DOHH2 (cell line): Measurements from ENCODE around the gene CPXM2.

Source experiments
- H3F3A ChIP-seq: fragments of 200-600 bp; sonication (generic), shearing (Covaris generic); 2 replicates; pipeline ENCODE4 v1.6.0; 2016; ENCODE audit warnings: antibody characterized with exemption, mild to moderate bottlenecking; ENCODE audit not compliant: control insufficient read depth, insufficient read depth
- H3K27ac ChIP-seq: fragments of 200-600 bp; sonication (generic); 2 replicates; pipeline ENCODE4 v1.5.1; 2014; ENCODE audit warnings: low read depth, mild to moderate bottlenecking, low read length, moderate library complexity
- H3K27me3 ChIP-seq: fragments of 200-600 bp; sonication (generic); 2 replicates; pipeline ENCODE4 v1.6.1; 2014; ENCODE audit warnings: mild to moderate bottlenecking, low read length, mixed read lengths; ENCODE audit not compliant: control insufficient read depth
- H3K36me3 ChIP-seq: fragments of 200-600 bp; sonication (generic); 2 replicates; pipeline ENCODE4 v1.6.1; 2014; ENCODE audit warnings: mild to moderate bottlenecking, low read length, moderate library complexity, mixed read lengths; ENCODE audit not compliant: control insufficient read depth
- H3K4me1 ChIP-seq: fragments of 200-600 bp; sonication (generic); 2 replicates; pipeline ENCODE4 v1.6.1; 2014; ENCODE audit warnings: mild to moderate bottlenecking, low read length, mixed read lengths; ENCODE audit not compliant: control insufficient read depth
- H3K4me2 ChIP-seq: fragments of 200-600 bp; sonication (generic); 2 replicates; pipeline ENCODE4 v1.6.0; 2014; ENCODE audit warnings: mild to moderate bottlenecking, low read length, moderate library complexity
- H3K4me3 ChIP-seq: fragments of 200-600 bp; sonication (generic); 2 replicates; pipeline ENCODE4 v1.5.1; 2014; ENCODE audit warnings: mild to moderate bottlenecking, low read length, mixed read lengths
- H3K79me2 ChIP-seq: fragments of 200-600 bp; sonication (generic); 2 replicates; pipeline ENCODE4 v1.6.1; 2014; ENCODE audit warnings: mild to moderate bottlenecking, low read length, mixed read lengths; ENCODE audit not compliant: control insufficient read depth
- H3K9me2 ChIP-seq: fragments of 200-600 bp; sonication (generic); replicated peaks from 2 replicates; pipeline ENCODE4 v1.6.1; 2014; ENCODE audit warnings: mild to moderate bottlenecking, low read length, mixed read lengths; ENCODE audit not compliant: control insufficient read depth
- H3K9me3 ChIP-seq: fragments of 200-600 bp; sonication (generic); 2 replicates; pipeline ENCODE4 v1.6.1; 2014; ENCODE audit warnings: antibody characterized with exemption, low read length, mixed read lengths; ENCODE audit not compliant: control insufficient read depth, insufficient read depth
- H4K20me1 ChIP-seq: fragments of 200-600 bp; sonication (generic); 2 replicates; pipeline ENCODE4 v1.6.0; 2014; ENCODE audit warnings: low read depth, mild to moderate bottlenecking, antibody characterized with exemption, low read length, moderate library complexity; ENCODE audit not compliant: control insufficient read depth, insufficient read depth
- EZH2phosphoT487 ChIP-seq: fragments of 200-600 bp; sonication (generic); IDR thresholded peaks from 2 replicates; pipeline ENCODE4 v1.6.1; 2017; ENCODE audit warnings: borderline replicate concordance, mild to moderate bottlenecking, antibody characterized with exemption, low read length, moderate library complexity, mixed read lengths
- TF ChIP-seq, protein P1 (sequence below): fragments of 200-600 bp; sonication (generic); IDR thresholded peaks from one replicate; pipeline ENCODE4 v1.5.1; 2014; ENCODE audit warnings: antibody characterized with exemption, mild to moderate bottlenecking, low read depth, low read length; ENCODE audit not compliant: poor library complexity, severe bottlenecking

CPXM2 gene

DNA sequence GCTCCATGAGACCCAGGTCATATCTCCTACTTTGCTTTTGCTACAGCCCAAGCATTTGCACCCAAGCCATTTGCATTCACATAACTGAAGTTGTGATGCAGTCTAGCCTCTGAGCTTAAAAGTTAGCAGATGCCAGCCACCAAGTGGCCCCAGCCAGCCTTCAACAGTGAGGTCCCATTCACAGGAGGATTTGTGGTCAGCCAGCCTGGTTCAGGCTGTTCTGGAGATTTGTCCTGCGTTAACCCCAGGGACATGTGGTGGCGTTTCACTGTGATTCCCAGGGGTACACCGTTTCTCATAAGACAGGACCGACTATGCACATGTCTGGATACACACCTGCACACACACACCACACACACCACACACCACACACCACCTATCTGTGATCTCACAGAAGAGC is 174.3 kb downstream of the CPXM2 start:
- no peaks in the 10 kb centered on the region for H3K36me3 ChIP-seq

DNA sequence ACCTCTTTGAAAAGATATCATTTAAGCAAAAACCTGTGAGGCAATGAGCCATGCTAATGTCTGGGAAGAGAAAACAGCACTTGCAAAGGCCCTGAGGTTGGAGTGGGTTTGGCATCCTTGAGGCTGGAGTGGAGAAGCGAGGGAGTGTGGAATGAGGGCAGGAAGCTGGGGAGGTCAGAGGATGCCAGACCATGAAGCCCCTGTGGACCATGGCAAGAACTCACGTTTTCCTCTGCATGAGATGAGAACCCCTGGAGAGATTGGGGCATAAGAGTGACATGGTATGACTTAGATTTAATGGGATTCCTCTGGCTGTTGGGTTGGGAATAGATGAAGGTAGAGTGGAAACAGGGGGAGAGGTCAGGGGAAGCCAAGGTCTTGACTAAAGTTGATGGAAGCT is 176.1 kb downstream of the CPXM2 start:
- no peaks in the 10 kb centered on the region for H4K20me1 ChIP-seq
- H3K4me1 ChIP-seq, result no peaks in the 10 kb centered on the region
- no peaks in the 10 kb centered on the region for H3F3A ChIP-seq
- no peak overlapping the region for H3K4me3 ChIP-seq
- TF ChIP-seq EZH2phosphoT487, result no peak
- TF ChIP-seq, protein P1, sequence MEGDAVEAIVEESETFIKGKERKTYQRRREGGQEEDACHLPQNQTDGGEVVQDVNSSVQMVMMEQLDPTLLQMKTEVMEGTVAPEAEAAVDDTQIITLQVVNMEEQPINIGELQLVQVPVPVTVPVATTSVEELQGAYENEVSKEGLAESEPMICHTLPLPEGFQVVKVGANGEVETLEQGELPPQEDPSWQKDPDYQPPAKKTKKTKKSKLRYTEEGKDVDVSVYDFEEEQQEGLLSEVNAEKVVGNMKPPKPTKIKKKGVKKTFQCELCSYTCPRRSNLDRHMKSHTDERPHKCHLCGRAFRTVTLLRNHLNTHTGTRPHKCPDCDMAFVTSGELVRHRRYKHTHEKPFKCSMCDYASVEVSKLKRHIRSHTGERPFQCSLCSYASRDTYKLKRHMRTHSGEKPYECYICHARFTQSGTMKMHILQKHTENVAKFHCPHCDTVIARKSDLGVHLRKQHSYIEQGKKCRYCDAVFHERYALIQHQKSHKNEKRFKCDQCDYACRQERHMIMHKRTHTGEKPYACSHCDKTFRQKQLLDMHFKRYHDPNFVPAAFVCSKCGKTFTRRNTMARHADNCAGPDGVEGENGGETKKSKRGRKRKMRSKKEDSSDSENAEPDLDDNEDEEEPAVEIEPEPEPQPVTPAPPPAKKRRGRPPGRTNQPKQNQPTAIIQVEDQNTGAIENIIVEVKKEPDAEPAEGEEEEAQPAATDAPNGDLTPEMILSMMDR, result no peak
- no peaks in the 10 kb centered on the region for H3K79me2 ChIP-seq
- no peaks in the 10 kb centered on the region for H3K36me3 ChIP-seq
- 0 out of 2 replicates have a peak, but pooled peaks cover 11% of the 10 kb centered on the region for H3K27me3 ChIP-seq
- no peak overlapping the region for H3K27ac ChIP-seq
- no peaks in the 10 kb centered on the region for H3K9me3 ChIP-seq
- H3K4me2 ChIP-seq, result no peak overlapping the region
- no peaks in the 10 kb centered on the region for H3K9me2 ChIP-seq

More for the DNA sequence above, 174.3 kb downstream of the CPXM2 start:
- Histone ChIP-seq H3K9me3 (no peaks in the 10 kb centered on the region), H4K20me1 (no peaks in the 10 kb centered on the region), H3K27ac (no peak overlapping the region), H3K9me2 (no peaks in the 10 kb centered on the region), H3K27me3 (0 out of 2 replicates have a peak, but pooled peaks cover 7% of the 10 kb centered on the region), H3K4me2 (no peak overlapping the region), H3K4me3 (no peak overlapping the region), H3K79me2 (no peaks in the 10 kb centered on the region), H3F3A (no peaks in the 10 kb centered on the region), H3K4me1 (no peaks in the 10 kb centered on the region)
- TF ChIP-seq, protein P1, result no peak
- no peak for TF ChIP-seq EZH2phosphoT487

DNA sequence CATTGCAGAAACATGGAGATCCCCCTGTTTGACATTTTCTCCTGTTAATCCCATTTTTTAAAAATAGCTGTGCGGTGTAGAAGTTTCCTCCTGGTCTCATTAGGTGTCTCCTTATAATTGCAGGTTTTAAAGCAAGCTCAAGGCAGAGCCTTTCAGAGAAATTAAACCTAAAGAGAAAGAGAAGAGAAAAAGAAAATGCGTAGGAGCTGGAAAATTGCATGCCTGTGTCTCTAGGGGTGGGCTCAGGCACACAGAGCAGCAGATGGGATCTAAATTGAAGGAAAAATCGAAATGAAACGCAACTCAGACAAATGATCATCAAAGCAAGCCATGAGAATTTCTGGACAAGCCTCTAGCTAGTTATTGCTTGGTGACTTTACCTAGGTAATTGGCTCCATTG is 185.4 kb downstream of the CPXM2 start:
- H3K27ac ChIP-seq, result no peak overlapping the region
- no peak for TF ChIP-seq EZH2phosphoT487
- TF ChIP-seq, protein P1, result no peak
- H3K79me2 ChIP-seq, result no peaks in the 10 kb centered on the region
- no peaks in the 10 kb centered on the region for H3K9me2 ChIP-seq
- H3F3A ChIP-seq, result no peaks in the 10 kb centered on the region
- peaks cover 5% of the 10 kb centered on the region; the same call in 1 of the 2 replicates for H3K27me3 ChIP-seq
- no peaks in the 10 kb centered on the region for H3K9me3 ChIP-seq
- no peaks in the 10 kb centered on the region for H3K4me1 ChIP-seq
- no peaks in the 10 kb centered on the region for H4K20me1 ChIP-seq
- no peak overlapping the region for H3K4me3 ChIP-seq
- H3K36me3 ChIP-seq, result no peaks in the 10 kb centered on the region
- no peak overlapping the region for H3K4me2 ChIP-seq
